HepG2 (cell line): ENCODE measurements around the gene SKIDA1. TPM values are rescaled to one million over a fixed set of nuclear protein-coding genes. Genes with fewer than 3 reads are reported as not detected.
A peak's percentile ranks its signal among the peaks of the same experiment; 100 is the strongest.

Source experiments
- CHD2 ChIP-seq: IDR thresholded peaks from 2 replicates; pipeline ENCODE4 v1.6.1; 2011; ENCODE audit warnings: low read depth, low read length, improper control_type of control experiment
- DMAP1 ChIP-seq: IDR thresholded peaks from 2 replicates; pipeline ENCODE4 v1.6.1; 2016
- KIAA2018 ChIP-seq: sonication (generic); formaldehyde crosslinking; IDR thresholded peaks from 2 replicates; pipeline ENCODE4 v1.5.0; 2020; ENCODE audit warnings: mild to moderate bottlenecking, missing genetic modification reagents, borderline replicate concordance
- KLF15 ChIP-seq: sonication (generic); formaldehyde crosslinking; IDR thresholded peaks from 2 replicates; pipeline ENCODE4 v1.8.1; 2023; ENCODE audit warnings: borderline replicate concordance, mild to moderate bottlenecking, inconsistent platforms, missing genetic modification reagents, mixed read lengths
- SMARCC2 ChIP-seq: fragments of 450-650 bp; IDR thresholded peaks from 2 replicates; pipeline ENCODE4 v1.6.1; 2017; ENCODE audit warnings: antibody characterized with exemption, mild to moderate bottlenecking
- SOX6 ChIP-seq, 2 experiments: fragments of 450-650 bp in 1 of 2; sonication (generic) in 1 of 2; formaldehyde crosslinking in 1 of 2; IDR thresholded peaks; 2 replicates each; pipeline versions ENCODE4 v1.4.0 to v1.6.1; 2017 to 2020; ENCODE audit warnings: antibody characterized with exemption in 1 of 2, mild to moderate bottlenecking in 1 of 2, missing genetic modification reagents in 1 of 2
- SRSF1 ChIP-seq: fragments of 200-400 bp; formaldehyde crosslinking; optimal IDR thresholded peaks from 2 replicates; pipeline ENCODE3; 2017; ENCODE audit warnings: mild to moderate bottlenecking, low read depth, low read length, moderate library complexity
- TFE3 ChIP-seq: IDR thresholded peaks from 2 replicates; pipeline ENCODE4 v1.6.1; 2016
- THYN1 ChIP-seq: sonication (generic); formaldehyde crosslinking; IDR thresholded peaks from 2 replicates; pipeline ENCODE4 v1.8.1; 2023; ENCODE audit warnings: low read depth, mild to moderate bottlenecking, moderate library complexity, missing genetic modification reagents, borderline replicate concordance
- ZBTB37 ChIP-seq: sonication (generic); formaldehyde crosslinking; IDR thresholded peaks from 2 replicates; pipeline ENCODE4 v1.4.0; 2020; ENCODE audit warnings: mild to moderate bottlenecking, missing genetic modification reagents
- ZBTB49 ChIP-seq: sonication (generic); formaldehyde crosslinking; IDR thresholded peaks from 2 replicates; pipeline ENCODE4 v1.4.0; 2020; ENCODE audit warnings: missing genetic modification reagents, borderline replicate concordance
- ZNF333 ChIP-seq: sonication (generic); formaldehyde crosslinking; IDR thresholded peaks from 2 replicates; pipeline ENCODE4 v1.4.0; 2020; ENCODE audit warnings: mild to moderate bottlenecking, missing genetic modification reagents, borderline replicate concordance
- ZNF335 ChIP-seq: sonication (generic); formaldehyde crosslinking; IDR thresholded peaks from 2 replicates; pipeline ENCODE4 v1.4.0; 2020; ENCODE audit warnings: missing genetic modification reagents
- ZNF776 ChIP-seq: sonication (generic); formaldehyde crosslinking; IDR thresholded peaks from 2 replicates; pipeline ENCODE4 v1.4.0; 2020; ENCODE audit warnings: mild to moderate bottlenecking, missing genetic modification reagents
- ZNF782 ChIP-seq: sonication (generic); formaldehyde crosslinking; IDR thresholded peaks from 2 replicates; pipeline ENCODE4 v1.4.0; 2020; ENCODE audit warnings: missing genetic modification reagents, mild to moderate bottlenecking, borderline replicate concordance
- polyA plus RNA-seq, 8 experiments: library from polyadenylated mRNA; depleted of rRNA in 3 of 8; stranded (reverse) in 7 of 8; unstranded in 1 of 8; fragments of >200 nt; fragmentation: Illumina TruSeq in 4 of 8; extraction: Trizol in 4 of 8; gene quantifications; 2 replicates each; pipeline versions ENCODE4 v1.2.1 to v1.2.3, GENCODE V29; 2011 to 2016; ENCODE audit warnings: low read depth in 4 of 8, missing spikeins in 1 of 8, mixed read lengths in 1 of 8; ENCODE audit not compliant: insufficient read depth in 1 of 8
- total RNA-seq, 5 experiments: library from RNA; depleted of rRNA; stranded (reverse); fragments of >200 nt; fragmentation: Illumina TruSeq; extraction: Trizol; gene quantifications; 2 replicates each; pipeline ENCODE4 v1.2.3, GENCODE V29; 2016; ENCODE audit warnings: low read depth in 1 of 5

SKIDA1 gene
- total and polyA plus RNA-seq, 2 of the 13 experiments (the other 11 are each of a cell fraction or from before 2014, with no cell fraction given), result 0.73 to 1.5 TPM

- TF ChIP-seq KIAA2018 (CRISPR knock-in tag) (no peak), ZNF776 (no peak), CHD2 (no peak), SMARCC2 (no peak), ZBTB49 (CRISPR knock-in tag) (no peak), DMAP1 (CRISPR knock-in tag) (peak; percentile 41; the same call in 1 of the 2 replicates), ZNF335 (CRISPR knock-in tag) (no peak; the same call in 1 of the 2 replicates), TFE3 (CRISPR knock-in tag) (peak; percentile 37; the same call in 1 of the 2 replicates), ZBTB37 (CRISPR knock-in tag) (no peak), SRSF1 (no peak), THYN1 (CRISPR knock-in tag) (no peak), ZNF782 (no peak), KLF15 (CRISPR knock-in tag) (no peak), ZNF333 (CRISPR knock-in tag) (no peak), SOX6 (IDR thresholded peaks at IDR 0.05) (no peak), SOX6 (CRISPR knock-in tag; IDR thresholded peaks at IDR 0.05) (no peak; the same call in 1 of the 2 replicates)
These were observed 31.1 kb downstream of the SKIDA1 start (continued) for GRCh38 chr10:21494191-21495001.
